HG02938 (cell line): ENCODE results near the gene MSI1.

Source experiments
- ATAC-seq: cut with Tn5 transposase; IDR thresholded peaks from one replicate; pipeline ENCODE4 v1.9.1; 2021; ENCODE audit warnings: mild to moderate bottlenecking, moderate library complexity; ENCODE audit not compliant: unreplicated experiment

Gene MSI1

DNA sequence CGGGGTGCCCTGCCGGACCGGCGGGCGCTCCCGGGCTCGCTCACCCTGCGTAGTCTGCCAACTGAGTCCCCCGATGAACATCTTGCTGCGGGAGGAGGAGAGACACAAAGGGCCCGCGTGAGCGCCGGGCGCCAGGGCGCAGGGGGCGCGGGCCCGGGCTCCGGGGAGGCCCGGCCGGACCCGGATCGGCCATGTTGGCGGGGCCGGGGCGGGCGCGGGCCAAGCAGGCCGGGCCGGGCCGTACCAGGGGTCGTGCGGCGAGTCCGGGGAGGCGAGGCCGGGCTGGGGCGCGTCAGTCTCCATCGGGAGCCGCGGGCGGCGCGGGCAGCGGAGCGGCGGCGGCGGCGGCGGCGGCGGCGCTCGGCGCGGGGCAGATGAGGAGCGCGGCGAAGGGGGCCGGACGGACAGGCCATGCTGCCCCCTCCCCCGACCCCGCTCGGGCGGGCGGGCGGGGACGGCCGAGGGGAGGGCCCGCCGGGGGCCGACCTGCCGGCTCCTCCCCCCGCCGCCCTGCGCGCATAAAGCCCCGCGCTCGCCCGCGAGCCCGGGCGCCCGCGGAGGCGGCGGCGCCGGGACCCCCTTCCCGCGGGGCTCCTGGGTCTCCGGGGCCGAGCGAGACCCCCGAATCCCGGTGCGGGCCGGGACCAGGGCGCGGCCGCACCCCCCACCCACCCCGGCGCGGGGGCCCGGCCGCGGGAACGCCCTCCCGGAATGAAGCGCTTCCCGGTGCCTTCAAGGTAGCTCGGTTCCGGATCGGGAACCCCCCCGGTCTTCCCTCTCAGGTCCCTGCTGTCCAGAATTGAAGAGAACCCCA is at the start of gene MSI1:
Gene MSI1 (minus strand): TSS at position 376 of the 814 bp plus-strand sequence. CDS start 73 bp downstream, at position 303.
- ATAC-seq = no peak

DNA sequence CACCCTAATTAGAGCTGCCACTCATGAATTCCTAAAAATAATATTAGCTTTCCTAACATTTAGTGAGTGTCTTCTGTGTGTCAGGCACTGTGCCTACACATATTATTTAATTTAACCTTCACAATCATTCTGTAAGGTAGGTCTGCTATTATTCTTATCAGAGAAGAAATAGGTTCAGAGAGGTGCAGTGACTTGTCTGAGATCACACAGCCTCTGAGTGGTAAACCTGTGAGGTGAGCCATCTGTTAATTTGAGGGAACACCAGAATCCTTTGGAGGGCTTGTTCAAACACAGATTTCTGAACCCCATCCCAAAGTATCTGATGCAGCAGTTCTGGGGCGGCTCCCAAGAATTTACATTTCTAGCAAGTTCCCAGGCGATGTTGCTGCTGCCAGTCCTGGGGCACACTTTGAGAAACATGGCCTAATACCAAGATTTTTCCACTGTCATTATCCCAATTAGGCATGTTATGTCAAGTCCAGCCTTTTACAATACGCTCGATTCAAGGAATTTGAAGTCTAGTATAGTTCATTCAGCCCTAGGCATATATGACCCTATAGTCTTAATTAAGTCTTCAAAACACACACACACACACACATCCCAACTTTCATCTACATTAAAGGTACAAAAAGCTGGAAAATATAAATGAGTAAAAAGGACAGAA is 49.1 kb upstream of the MSI1 start:
- ATAC-seq = no peak

DNA sequence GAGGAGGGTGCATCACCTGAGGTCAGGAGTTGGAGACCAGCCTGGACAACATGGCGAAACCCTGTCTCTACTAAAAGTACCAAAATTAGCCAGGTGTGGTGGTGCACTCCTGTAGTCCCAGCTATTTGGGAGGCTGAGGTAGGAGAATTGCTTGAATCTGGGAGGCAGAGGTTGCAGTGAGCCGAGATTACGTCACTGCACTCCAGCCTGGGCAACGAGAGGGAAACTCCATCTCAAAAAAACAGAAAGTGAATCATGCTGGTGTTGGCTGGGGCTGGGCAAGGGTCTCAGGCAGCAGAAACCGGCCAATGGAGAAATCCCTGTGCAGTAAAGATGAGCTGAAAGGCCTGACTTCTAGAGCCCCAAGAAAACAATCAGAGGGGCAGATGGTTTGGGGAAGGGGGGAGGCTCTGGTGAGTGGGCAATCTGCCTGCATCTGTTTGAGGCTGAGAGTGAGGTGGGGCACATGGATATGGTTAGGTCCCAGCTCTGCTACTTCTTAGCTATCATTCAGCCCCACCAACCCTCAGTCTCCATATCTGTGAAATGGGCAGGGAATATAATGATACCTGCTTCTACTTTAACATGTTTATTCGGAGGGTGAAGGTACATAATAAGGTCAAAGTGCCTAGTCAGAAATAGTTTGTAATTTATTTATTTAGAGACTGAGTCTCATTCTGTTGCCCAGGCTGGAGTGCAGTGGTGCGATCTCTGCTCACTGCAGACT is 47.7 kb upstream of the MSI1 start:
- no peak for ATAC-seq

DNA sequence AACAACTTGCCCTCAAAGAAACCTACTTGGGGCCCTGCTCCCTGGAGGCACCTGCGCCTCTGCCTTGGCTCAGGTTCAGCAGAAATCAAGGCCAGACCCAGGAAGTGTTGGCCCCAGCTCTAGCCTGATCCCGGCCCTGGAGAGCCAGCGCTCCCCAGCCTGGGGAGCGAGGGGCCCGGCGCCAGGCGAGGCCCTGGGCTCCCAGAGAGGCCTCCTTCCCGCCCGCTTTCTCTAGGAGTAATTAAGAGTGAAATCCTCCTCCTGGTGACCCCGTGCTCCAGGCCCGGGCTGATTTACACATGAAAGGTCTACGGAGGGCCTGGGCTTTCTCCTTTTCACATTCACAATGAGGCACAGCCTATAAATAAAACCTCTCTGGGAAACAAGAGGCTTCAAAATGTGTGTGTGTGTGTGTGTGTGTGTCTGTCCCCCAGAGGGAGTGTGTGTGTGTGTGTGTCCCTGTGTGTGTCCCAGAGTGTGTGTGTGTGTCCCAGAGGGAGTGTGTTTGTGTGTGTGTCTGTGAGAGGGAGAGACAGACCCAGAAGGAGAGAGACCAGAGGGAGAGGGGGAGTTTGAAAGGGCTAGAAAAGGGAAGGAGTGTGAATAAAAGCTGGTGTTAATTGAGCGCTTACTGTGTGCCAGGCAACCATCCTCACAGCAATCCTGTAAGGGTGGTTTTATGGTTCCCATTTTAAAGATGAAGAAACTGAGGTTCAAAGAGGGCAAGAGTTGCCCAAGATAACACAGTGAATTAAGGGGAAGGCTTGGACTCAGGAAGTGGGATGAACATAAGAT is 45.1 kb upstream of the MSI1 start:
- ATAC-seq = no peak

DNA sequence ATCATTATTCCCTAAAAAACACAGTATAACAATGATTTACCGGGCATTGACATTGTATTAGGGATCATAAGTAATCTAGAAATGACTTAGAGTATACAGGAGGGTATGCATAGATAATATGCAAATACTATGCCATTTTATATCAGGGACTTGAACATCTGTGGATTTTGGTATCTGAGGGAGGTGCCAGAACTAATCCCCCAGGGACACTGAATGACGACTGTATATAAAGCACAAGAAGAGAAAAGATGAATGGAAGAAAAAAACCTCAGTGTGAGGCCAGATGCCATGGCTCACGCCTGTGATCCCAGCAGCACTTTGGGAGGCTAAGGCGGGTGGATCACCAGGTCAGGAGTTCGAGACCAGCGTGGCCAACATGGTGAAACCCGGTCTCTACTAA is 43.5 kb upstream of the MSI1 start:
- no peak for ATAC-seq

DNA sequence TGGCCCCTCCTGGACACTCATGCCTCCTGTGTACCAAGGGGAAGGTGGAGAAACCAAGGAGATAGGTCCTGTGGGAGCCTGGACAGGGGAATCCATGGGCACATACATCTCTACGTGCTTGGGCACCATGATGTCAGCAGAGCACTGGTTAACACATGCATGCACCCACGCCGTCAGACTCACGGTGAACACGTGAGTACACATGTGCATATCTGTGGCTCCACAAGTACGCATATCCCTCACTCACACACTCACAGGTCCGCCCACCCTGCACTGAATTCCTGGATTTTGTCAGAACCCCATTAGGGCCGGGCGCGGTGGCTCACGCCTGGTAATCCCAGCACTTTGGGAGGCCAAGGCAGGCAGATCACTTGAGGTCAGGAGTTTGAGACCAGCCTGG is 39.8 kb upstream of the MSI1 start:
- ATAC-seq = no peak

DNA sequence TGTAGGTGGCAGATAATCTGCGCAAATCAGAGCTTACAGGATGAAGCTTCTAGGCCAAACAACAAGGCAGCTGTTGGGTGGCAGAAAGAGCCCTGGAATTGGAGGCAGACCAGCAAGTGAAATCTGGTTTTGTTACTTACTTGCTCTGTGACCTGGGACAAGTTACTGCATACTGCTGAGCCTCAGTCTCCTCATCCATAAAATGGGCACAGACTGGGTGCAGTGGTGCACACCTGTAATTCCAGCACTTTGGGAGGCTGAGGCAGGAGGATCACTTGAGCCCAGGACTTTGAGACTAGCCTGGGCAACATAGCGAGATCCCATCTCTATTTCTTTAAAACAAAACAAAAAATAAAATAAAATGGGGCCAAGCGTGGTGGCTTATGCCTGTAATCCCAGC is 37.6 kb upstream of the MSI1 start:
- no peak for ATAC-seq

DNA sequence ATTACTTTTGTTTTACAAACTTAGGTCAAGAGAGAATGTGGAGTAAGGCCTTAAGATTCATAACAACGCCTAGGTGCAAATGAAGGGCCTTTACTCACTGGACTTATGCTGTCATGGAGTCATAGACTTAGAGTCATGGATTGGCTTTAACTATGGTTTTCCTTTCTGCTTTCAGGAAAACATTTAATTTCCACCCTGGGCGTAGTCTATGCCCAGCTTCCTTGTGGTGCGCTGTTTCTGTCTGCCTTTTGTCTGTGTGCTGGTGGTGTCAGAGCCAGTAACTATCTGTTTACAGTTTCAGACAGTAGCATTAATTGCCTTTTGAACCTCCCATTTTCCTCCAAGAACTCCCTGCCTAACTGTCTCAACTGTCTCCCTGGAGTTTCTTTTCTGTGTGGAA is 37.1 kb upstream of the MSI1 start:
- no peak for ATAC-seq

DNA sequence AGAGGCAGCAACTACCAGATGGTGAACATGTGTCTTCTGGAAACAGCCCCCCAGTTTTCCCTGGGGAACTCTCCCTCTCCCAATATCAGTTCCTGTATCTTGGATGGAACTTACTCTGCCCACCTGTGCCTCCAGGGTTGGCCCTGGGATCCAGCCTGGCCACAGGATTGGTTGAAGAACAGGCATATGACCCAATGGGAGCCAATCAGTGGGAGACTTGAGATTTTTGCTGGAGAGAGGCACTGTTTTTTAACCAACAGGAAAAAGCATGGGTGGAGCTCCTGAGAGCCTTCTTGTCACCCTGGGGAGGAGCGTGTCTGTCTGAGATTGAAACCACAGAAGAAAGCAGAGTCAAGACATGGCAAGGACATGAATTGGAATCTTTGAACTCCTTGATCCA is 35.3 kb upstream of the MSI1 start:
- ATAC-seq = no peak

DNA sequence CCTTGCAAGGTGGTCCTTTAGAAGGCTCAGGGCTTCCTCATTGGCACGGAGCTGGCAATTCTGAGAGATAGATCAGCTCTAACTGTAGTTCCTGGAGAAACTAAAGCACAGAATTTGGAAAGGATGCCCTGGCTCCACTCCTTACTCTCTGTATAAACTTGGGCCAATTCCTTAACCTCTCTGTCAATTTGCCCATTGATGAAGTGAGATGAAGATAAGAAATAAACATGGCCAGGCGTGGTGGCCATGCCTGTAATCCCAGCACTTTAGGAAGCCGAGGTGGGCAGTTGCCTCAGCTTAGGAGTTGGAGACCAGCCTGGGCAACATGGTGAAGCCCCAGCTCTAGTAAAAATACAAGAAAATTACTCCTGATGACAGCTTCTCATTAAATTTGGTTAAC is 34.9 kb upstream of the MSI1 start:
- no peak for ATAC-seq

DNA sequence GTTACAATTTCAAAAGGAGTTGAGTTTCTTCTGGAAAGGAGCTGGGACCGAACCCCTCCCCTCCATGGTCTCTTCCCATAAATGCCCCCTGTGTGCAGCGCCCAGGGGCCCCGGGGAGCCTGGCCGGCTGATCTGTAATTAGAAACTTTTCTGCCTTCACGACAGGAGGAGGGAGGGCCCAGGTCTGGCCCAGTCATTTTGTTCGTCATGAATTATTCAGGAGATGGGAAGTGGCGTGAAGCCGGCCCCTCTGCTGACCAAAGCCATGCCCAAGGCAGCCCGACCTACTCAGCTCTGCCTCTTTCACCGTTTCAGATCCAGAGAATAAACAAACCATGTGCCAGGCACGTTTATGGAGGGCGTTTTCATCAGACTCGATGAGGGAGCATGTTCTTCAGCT is 33.3 kb upstream of the MSI1 start:
- no peak for ATAC-seq

DNA sequence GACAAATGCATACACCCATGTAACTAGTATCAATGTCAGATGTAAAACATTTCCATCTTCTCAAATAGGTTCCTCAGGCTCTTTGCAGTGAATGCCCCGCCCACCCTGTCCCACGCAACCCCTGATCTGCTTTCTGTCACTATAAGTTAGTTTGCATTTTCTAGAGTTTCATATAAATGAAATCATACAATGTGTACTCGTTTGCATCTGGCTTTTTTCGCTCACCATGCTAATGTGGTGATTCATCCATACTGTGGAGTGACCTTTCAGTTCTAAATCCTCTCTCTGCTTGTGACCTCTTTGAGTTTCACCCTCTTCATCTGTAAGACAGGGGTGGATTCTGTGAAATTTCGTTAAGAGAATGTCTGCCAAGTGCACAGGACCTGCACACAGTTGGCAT is 30.6 kb upstream of the MSI1 start:
- no peak for ATAC-seq

DNA sequence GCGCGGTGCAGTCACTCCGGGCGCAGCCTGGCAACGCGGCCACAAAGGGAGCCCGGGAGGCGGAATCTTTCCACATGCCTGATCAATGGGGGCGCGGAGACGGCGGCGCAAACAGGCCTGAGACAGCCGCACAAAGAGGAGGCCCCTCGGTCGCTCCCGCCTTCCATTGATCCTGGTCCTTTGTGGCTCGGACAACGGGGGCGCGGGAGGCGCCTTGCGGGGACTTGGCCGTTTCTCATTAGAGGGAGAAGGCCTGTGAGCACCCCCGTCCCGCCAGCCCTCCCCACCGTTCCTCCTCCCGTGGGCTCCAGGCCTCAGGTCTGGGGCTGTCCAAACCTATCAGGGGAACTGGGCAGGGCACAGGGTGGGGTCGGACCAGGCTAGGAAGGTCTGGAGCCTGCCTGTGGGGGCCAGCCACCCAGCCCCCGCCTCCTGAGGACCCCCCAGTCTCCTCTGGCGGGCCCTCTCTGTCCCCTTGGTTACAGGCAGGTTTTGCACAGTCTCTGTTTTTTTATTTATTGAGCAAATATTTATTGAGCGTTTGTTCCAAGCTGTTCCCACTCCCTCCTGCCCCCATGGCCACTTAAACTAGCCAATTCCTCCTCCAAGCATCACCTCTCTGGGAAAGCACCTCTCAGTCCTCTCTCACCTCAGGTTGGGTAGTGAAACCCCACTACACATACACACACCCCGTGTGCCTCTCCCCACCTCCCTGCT is 29.0 kb upstream of the MSI1 start:
- ATAC-seq = no peak

DNA sequence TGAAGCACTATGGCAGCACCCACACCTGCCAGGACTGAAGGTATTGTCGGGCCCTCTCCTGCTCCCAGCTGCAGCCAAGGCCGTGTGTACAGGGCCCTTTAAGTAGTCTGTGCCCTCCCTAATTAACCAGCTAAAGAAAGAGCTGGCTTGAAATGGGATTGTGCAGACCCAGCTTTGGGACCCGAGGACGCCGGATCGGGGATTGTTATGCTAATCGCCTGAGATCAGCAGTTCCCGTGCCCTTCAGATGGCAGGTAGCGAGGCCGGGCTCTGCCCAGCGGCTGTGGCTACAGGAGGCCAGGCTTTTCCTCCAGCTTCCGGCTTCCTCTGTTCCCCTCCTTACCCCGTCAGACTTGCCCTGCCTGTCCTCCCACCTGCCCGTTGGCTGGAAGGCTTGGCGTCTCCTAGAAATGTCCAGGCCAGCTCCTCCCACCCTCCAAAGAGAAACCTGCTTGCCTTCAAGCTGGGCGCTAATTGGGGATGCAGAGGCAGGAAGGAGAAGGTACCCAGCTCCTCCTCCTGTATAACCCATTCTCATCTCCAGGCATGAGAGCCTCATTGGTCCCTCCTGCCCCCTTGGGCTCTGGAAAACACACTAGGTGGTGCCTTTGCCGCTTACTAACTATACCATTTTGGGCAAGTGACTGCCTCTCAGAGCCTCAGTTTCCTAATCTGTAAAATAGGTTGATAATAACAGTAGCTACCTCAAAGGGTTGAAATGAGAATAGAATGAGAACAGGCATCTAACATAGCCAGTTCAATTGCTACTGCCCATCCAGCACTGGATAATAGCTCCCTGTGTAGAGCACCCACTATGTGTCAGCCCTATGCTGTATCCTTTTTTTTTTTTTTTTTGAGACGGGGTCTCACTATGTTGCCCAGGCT is 25.8 kb upstream of the MSI1 start:
- ATAC-seq = no peak

DNA sequence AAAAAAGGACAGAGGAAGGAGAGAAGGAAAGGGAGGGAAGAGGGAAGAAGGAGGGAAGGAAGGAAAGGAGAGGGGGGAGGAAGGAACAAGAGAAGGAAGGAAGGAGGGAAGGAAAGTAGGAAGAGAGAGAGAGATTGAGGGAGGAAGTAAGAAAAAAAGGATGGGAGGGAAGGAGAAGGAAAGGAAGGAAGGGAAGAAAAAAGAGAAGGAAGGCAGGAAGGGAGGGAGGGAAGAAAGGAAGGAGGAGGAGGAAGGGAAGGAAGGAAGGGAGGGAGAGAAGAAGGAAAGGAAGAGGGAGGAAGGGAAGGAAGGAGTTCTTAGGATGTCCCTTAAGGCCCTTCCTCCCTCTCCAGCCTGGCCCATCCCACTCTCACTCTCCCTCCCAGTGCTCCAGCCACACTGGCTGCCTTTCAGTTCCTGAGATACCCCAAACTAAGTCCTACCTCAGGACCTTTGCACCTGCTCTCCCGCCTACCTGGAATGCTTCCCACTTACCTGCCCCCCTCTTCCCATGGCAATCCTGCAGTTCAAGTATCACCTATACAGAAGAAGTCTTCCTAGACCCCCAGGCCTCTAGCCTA is 21.7 kb upstream of the MSI1 start:
- ATAC-seq = no peak

DNA sequence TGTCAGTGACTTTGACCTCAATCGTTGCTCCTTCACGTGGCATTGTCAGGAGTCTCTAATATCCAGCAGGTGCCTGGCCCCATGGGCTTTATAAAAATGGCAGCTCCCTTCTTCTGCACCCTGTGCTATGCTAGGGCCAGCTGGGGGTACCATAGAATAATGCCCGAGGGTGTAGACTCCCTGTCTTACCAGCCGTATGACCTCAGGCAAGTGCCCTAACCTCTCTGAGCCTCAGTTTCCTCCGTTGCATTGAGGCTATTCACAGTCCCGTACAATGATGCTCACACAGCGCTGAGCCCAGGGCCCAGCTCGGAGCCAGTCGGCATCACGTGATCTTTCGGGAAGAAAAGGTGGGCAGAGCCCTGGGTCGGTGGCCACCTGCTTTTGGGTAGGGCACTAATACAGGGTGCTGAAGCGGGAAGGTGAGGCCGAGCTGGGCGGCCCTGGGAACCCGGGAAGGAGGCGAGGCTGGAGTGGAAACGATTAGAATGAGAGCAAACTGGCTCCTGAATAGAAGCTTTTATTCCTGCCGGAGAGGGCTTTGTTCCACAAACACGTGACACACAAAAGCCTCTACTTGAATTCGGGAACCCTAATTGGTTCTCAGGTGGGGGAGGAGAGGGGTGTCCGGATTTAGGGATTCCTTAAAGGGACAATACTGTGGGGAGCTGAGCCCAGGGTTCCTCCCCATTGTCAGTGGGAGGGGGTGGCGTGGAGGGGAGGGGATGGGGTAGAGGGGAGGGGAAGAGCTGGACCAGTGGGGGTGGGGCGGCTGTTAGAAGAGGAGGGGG is 19.9 kb upstream of the MSI1 start:
- ATAC-seq = no peak

DNA sequence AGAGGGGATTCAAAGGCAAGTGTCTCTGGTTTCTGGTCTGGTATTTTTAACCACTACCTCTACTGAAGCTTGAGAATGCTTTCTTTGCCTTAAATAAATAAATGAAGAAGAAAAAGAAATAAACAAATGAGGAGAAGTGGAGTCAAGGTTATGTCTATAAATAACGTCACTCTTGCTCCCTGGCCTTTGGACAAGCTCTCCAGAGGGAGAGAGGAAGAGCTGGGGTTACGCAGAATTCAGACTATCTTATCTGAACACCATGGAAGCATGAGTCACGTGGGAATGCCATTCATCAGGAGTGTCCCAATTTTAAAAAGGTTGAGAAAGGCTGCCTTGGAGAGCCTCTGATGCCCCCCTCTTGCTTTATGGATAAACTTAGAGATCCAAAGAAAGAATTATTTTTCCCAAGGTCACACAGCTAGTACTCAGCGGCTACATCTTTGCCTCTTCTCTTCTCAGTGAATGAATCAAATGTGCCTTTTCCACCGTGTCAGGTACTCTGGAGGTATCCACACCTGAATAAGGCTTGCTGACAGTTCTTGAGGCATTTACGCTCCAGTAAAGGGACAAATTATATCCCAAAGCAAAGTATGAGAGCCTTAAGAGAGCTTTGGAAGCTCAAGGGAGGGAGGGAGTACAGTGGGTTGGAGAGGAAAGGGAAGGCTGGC is 12.9 kb upstream of the MSI1 start:
- ATAC-seq = no peak

DNA sequence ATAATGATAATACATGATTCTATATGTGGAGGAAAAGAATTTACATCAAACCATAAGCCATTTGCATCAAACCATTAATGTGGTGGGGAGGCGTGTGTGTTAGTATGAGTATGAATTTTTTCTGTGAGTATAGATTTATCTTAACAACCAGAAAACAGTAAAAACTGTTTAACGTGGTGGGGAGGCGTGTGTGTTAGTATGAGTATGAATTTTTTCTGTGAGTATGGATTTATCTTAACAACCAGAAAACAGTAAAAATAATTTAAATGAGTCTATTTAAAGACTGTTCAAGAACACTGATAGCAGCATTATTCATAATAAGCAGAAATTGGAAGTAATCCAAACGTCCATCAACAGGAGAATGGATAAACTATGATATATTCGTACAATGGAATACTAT is 9.1 kb upstream of the MSI1 start:
- ATAC-seq = no peak
